Rectal smooth muscle tissue (tissue), 1 donor: ENCODE measurements around the gene TMEM135.
"Not testable (repeated sequence)": the region's sequence is repeated elsewhere in the genome, so short reads cannot be mapped to it uniquely, and the experiment has no call there.

Experiments
- H3K27ac ChIP-seq: one replicate; pipeline ENCODE4 v1.7.0; 2013; ENCODE audit warnings: low read depth, low read length, inconsistent platforms
- H3K27me3 ChIP-seq: one replicate; pipeline ENCODE4 v1.7.0; 2013; ENCODE audit warnings: low read length; ENCODE audit not compliant: control insufficient read depth, insufficient read depth
- H3K36me3 ChIP-seq: one replicate; pipeline ENCODE4 v1.7.0; 2013; ENCODE audit warnings: low read length; ENCODE audit not compliant: control insufficient read depth, insufficient read depth
- H3K4me1 ChIP-seq: one replicate; pipeline ENCODE4 v1.7.0; 2013; ENCODE audit warnings: low read length; ENCODE audit not compliant: control insufficient read depth, insufficient read depth
- H3K4me3 ChIP-seq: one replicate; pipeline ENCODE4 v1.7.0; 2013; ENCODE audit warnings: low read length
- H3K9ac ChIP-seq: one replicate; pipeline ENCODE4 v1.7.0; 2013; ENCODE audit warnings: low read length

The TMEM135 gene

GRCh38 chr11:87101956-87102580 is 64.3 kb downstream of the TMEM135 start:
- Histone ChIP-seq H3K27ac (no peak overlapping the region), H3K36me3 (no peaks in the 10 kb centered on the region), H3K9ac (no peak overlapping the region), H3K4me1 (no peaks in the 10 kb centered on the region), H3K27me3 (no peaks in the 10 kb centered on the region), H3K4me3 (no peak overlapping the region)

GRCh38 chr11:87105826-87106225 is 68.1 kb downstream of the TMEM135 start:
- H3K36me3 ChIP-seq, H3K4me3 ChIP-seq, H3K4me1 ChIP-seq, H3K9ac ChIP-seq, H3K27ac ChIP-seq, H3K27me3 ChIP-seq: not testable (repeated sequence)

GRCh38 chr11:87107379-87107778 is 69.6 kb downstream of the TMEM135 start:
- H3K9ac ChIP-seq, H3K4me3 ChIP-seq, H3K27ac ChIP-seq, H3K36me3 ChIP-seq, H3K27me3 ChIP-seq, H3K4me1 ChIP-seq: not testable (repeated sequence)

GRCh38 chr11:87110443-87111131 is 72.9 kb downstream of the TMEM135 start:
- H3K36me3 ChIP-seq, result no peaks in the 10 kb centered on the region
- no peaks in the 10 kb centered on the region for H3K27me3 ChIP-seq
- no peak overlapping the region for H3K9ac ChIP-seq
- peaks cover 3% of the 10 kb centered on the region for H3K4me1 ChIP-seq
- H3K4me3 ChIP-seq, result no peak overlapping the region
- H3K27ac ChIP-seq, result no peak overlapping the region

GRCh38 chr11:87114093-87114492 is 76.4 kb downstream of the TMEM135 start:
- H3K4me1 ChIP-seq, result peaks cover 3% of the 10 kb centered on the region
- no peak overlapping the region for H3K27ac ChIP-seq
- no peaks in the 10 kb centered on the region for H3K27me3 ChIP-seq
- H3K9ac ChIP-seq, result no peak overlapping the region
- H3K36me3 ChIP-seq, result no peaks in the 10 kb centered on the region
- H3K4me3 ChIP-seq, result no peak overlapping the region

GRCh38 chr11:87116185-87116584 is 78.5 kb downstream of the TMEM135 start:
- Histone ChIP-seq H3K9ac (no peak overlapping the region), H3K27ac (no peak overlapping the region), H3K4me1 (peaks cover 3% of the 10 kb centered on the region), H3K36me3 (no peaks in the 10 kb centered on the region), H3K4me3 (no peak overlapping the region), H3K27me3 (no peaks in the 10 kb centered on the region)

GRCh38 chr11:87120937-87121336 is 83.2 kb downstream of the TMEM135 start:
- no peaks in the 10 kb centered on the region for H3K36me3 ChIP-seq
- H3K27ac ChIP-seq, result no peak overlapping the region
- H3K27me3 ChIP-seq, result no peaks in the 10 kb centered on the region
- H3K9ac ChIP-seq, result no peak overlapping the region
- H3K4me1 ChIP-seq, result peaks cover 2% of the 10 kb centered on the region
- H3K4me3 ChIP-seq, result no peak overlapping the region

- Histone ChIP-seq H3K27ac (no peak overlapping the region), H3K4me1 (peaks cover 2% of the 10 kb centered on the region)
Observed at GRCh38 chr11:87122852-87123251, 85.1 kb downstream of the TMEM135 start.

GRCh38 chr11:87125257-87125656 is 87.5 kb downstream of the TMEM135 start:
- Histone ChIP-seq H3K27me3 (no peaks in the 10 kb centered on the region), H3K9ac (no peak overlapping the region), H3K27ac (no peak overlapping the region), H3K4me3 (no peak overlapping the region), H3K4me1 (peaks cover 2% of the 10 kb centered on the region), H3K36me3 (no peaks in the 10 kb centered on the region)

More at GRCh38 chr11:87122852-87123251, 85.1 kb downstream of the TMEM135 start:
- no peaks in the 10 kb centered on the region for H3K36me3 ChIP-seq
- H3K4me3 ChIP-seq, result no peak overlapping the region
- no peak overlapping the region for H3K9ac ChIP-seq
- no peaks in the 10 kb centered on the region for H3K27me3 ChIP-seq

GRCh38 chr11:87127101-87127500 is 89.4 kb downstream of the TMEM135 start:
- H3K36me3 ChIP-seq, result no peaks in the 10 kb centered on the region
- no peak overlapping the region for H3K4me3 ChIP-seq
- no peak overlapping the region for H3K9ac ChIP-seq
- peaks cover 2% of the 10 kb centered on the region for H3K4me1 ChIP-seq
- H3K27ac ChIP-seq, result no peak overlapping the region
- no peaks in the 10 kb centered on the region for H3K27me3 ChIP-seq

GRCh38 chr11:87128372-87128771 is 90.6 kb downstream of the TMEM135 start:
- Histone ChIP-seq H3K27me3 (no peaks in the 10 kb centered on the region), H3K27ac (no peak overlapping the region), H3K4me1 (peaks cover 2% of the 10 kb centered on the region), H3K36me3 (no peaks in the 10 kb centered on the region), H3K9ac (no peak overlapping the region), H3K4me3 (no peak overlapping the region)

GRCh38 chr11:87134524-87135106 is 96.9 kb downstream of the TMEM135 start:
- no peaks in the 10 kb centered on the region for H3K4me1 ChIP-seq
- H3K27me3 ChIP-seq, result no peaks in the 10 kb centered on the region
- no peak overlapping the region for H3K4me3 ChIP-seq
- H3K36me3 ChIP-seq, result no peaks in the 10 kb centered on the region
- no peak overlapping the region for H3K9ac ChIP-seq
- H3K27ac ChIP-seq, result no peak overlapping the region

GRCh38 chr11:87136236-87136635 is 98.5 kb downstream of the TMEM135 start:
- no peak overlapping the region for H3K4me3 ChIP-seq
- H3K9ac ChIP-seq, result no peak overlapping the region
- no peaks in the 10 kb centered on the region for H3K27me3 ChIP-seq
- no peak overlapping the region for H3K27ac ChIP-seq
- no peaks in the 10 kb centered on the region for H3K4me1 ChIP-seq
- H3K36me3 ChIP-seq, result no peaks in the 10 kb centered on the region
